ENCODE results near the gene SPRED1.

SPRED1 gene

GRCh38 chr15:38254051-38254883 lies 1.6 kb downstream of the SPRED1 start:
- TF ChIP-seq GATA2 (IDR thresholded peaks at IDR 0.05; ENCODE audit: low read depth, low read length): no peak
- no peak for TF ChIP-seq GATA3 (IDR thresholded peaks at IDR 0.05; ENCODE audit: low read depth, low read length)

DNA sequence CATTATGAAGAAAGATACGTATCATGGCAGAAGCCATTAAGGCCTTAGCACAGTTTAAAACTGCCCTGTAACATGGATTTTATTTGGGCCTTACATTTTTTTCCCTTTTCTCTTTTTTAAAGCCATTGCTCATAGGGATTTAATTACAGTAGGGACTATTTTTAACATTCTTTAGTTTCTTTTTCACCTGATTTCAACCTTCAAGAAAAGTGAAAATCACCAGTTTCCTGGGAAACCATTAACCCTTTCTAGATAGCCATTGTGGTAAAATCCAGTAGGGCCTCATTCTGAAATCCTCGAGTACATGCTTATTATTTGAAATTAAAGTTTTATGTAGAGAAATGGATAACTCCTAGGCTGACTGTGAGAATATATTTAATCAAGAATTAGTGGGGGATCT lies 3.1 kb downstream of the SPRED1 start:
- no peak for TF ChIP-seq GATA3 (IDR thresholded peaks at IDR 0.05; ENCODE audit: low read depth, low read length)
- TF ChIP-seq GATA2 (IDR thresholded peaks at IDR 0.05; ENCODE audit: low read depth, low read length): no peak

DNA sequence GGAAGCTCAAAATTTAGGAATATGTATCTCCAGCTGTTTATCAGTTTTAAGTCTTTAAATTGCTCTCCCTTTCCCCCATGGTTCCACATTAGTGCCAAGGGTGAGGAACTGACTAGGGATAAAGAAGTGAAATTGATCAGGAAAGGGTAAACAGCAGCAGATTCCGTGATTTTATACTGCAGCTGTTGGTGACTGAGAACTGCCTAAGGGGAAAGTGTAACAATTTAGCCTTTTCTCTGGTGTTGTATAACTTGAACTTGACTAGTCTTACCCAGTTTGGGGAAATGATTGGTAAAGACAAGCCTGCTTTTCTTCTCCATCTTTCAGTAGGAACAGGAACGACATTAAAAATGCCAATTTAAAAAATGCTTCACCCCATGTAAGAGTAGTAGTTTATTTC lies 5.0 kb downstream of the SPRED1 start:
- no peak for TF ChIP-seq GATA3 (IDR thresholded peaks at IDR 0.05; ENCODE audit: low read depth, low read length)
- TF ChIP-seq GATA2 (IDR thresholded peaks at IDR 0.05; ENCODE audit: low read depth, low read length): no peak

- TF ChIP-seq GATA2 (IDR thresholded peaks at IDR 0.05; ENCODE audit: low read depth, low read length) (no peak), GATA3 (IDR thresholded peaks at IDR 0.05; ENCODE audit: low read depth, low read length) (no peak)
Measured at GRCh38 chr15:38259134-38259533, 6.5 kb downstream of the SPRED1 start.

GRCh38 chr15:38260077-38260476 lies 7.4 kb downstream of the SPRED1 start:
- no peak for TF ChIP-seq GATA3 (IDR thresholded peaks at IDR 0.05; ENCODE audit: low read depth, low read length)
- TF ChIP-seq GATA2 (IDR thresholded peaks at IDR 0.05; ENCODE audit: low read depth, low read length): no peak

GRCh38 chr15:38263251-38263650 lies 10.6 kb downstream of the SPRED1 start:
- TF ChIP-seq GATA3 (IDR thresholded peaks at IDR 0.05; ENCODE audit: low read depth, low read length) (no peak), GATA2 (IDR thresholded peaks at IDR 0.05; ENCODE audit: low read depth, low read length) (no peak)

DNA sequence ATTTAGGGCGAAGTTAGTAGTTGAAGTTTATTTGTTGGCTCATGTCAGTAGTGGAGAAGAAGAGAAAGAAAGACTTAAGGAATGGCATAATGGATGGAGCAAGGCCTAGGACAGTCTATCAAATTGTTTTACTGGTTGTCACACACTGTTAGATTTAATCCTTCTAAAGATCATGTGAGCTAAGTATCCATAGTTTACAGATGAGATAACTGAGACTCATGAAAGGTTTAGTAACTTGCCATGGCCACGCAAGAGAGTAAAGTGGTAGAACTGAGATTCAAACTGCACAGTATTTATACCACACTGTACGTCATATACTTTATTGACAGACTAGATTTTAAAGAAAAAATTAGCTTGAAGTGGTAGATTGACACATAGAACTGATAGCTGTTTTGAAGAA lies 11.4 kb downstream of the SPRED1 start:
- no peak for TF ChIP-seq GATA3 (IDR thresholded peaks at IDR 0.05; ENCODE audit: low read depth, low read length)
- TF ChIP-seq GATA2 (IDR thresholded peaks at IDR 0.05; ENCODE audit: low read depth, low read length): no peak

DNA sequence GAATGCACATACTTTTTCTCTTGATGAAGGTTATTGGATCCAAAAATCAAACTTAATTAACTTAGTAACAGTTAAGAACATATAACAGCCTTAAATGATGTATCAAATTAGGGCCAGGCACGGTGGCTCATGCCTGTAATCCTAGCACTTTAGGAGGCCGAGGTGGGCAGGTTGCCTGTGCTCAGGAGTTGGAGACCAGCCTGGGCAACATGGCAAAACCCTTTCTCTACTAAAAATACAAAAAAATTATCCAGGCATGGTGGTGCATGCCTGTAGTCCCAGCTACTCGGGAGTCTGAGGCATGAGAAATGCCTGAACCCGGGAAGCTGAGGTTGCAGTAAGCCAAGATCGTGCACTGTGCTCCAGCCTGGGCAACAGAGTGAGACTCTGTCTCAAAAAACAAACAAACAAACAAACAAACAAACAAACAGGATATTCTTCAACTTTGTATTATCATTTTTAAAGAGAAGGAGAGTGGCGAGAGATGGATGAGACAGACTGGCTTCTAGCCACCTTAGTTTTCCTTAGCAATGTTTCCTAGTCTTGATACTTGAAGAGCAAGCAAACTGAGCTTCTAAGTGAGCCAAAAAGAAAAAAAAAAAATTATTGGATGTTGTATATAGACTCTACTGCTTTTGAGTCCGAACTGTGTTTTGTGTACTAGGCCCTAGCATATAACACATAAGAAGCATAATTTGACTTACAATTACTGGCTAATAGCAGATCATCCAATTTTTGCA lies 13.8 kb downstream of the SPRED1 start:
- TF ChIP-seq GATA3 (IDR thresholded peaks at IDR 0.05; ENCODE audit: low read depth, low read length) (no peak), GATA2 (IDR thresholded peaks at IDR 0.05; ENCODE audit: low read depth, low read length) (no peak)

GRCh38 chr15:38267421-38268022 lies 14.9 kb downstream of the SPRED1 start:
- TF ChIP-seq GATA2 (IDR thresholded peaks at IDR 0.05; ENCODE audit: low read depth, low read length): no peak
- TF ChIP-seq GATA3 (IDR thresholded peaks at IDR 0.05; ENCODE audit: low read depth, low read length): no peak

GRCh38 chr15:38271144-38271543 lies 18.5 kb downstream of the SPRED1 start:
- TF ChIP-seq GATA2 (IDR thresholded peaks at IDR 0.05; ENCODE audit: low read depth, low read length): no peak
- no peak for TF ChIP-seq GATA3 (IDR thresholded peaks at IDR 0.05; ENCODE audit: low read depth, low read length)

GRCh38 chr15:38271895-38272294 lies 19.3 kb downstream of the SPRED1 start:
- TF ChIP-seq GATA2 (IDR thresholded peaks at IDR 0.05; ENCODE audit: low read depth, low read length) (no peak), GATA3 (IDR thresholded peaks at IDR 0.05; ENCODE audit: low read depth, low read length) (no peak)

DNA sequence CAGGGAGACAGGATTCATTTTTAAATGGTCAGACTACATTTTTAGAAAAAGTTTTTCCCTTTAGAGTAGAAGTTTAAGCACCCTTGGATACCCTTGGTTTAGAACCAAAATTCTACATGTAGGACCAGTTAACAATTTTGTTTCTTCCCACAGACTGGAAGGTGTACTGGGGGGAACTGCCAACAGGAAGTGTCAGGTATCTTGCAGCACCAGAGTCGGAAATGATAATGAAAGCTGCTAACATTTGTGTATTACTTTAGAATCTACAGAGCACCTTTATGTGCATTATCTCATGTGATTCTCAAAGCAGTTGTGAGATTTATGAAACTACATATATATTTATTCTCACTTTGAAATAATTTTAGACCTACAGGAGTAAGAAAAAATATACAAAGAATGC lies 21.5 kb downstream of the SPRED1 start:
- TF ChIP-seq GATA2 (IDR thresholded peaks at IDR 0.05; ENCODE audit: low read depth, low read length) (no peak), GATA3 (IDR thresholded peaks at IDR 0.05; ENCODE audit: low read depth, low read length) (no peak)

GRCh38 chr15:38275959-38276358 lies 23.3 kb downstream of the SPRED1 start:
- TF ChIP-seq GATA3 (IDR thresholded peaks at IDR 0.05; ENCODE audit: low read depth, low read length): no peak
- TF ChIP-seq GATA2 (IDR thresholded peaks at IDR 0.05; ENCODE audit: low read depth, low read length): no peak

DNA sequence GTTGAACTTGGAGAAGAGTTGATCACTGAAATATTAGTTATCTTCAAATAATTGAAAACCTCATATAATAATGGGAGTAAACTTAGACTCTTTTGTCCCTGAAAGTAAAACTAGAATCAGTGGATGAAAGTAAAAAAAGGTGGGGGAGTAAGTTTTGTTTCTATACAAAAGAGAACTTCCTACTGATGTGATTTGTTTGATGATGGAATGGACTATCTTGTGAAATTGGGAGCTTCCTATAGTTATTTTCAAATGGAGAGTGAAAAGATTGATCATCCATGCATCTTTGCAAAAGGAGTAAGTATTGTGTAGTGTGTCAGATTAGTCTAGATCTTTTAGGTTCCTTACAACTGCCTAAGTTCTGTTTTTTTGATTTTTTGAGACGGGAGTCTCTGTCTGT lies 28.4 kb downstream of the SPRED1 start:
- TF ChIP-seq GATA2 (IDR thresholded peaks at IDR 0.05; ENCODE audit: low read depth, low read length) (no peak), GATA3 (IDR thresholded peaks at IDR 0.05; ENCODE audit: low read depth, low read length) (no peak)
